ENCODE measurements around the gene FAM149A. TPM values are rescaled to one million over a fixed set of nuclear protein-coding genes. Genes with fewer than 3 reads are reported as not detected.

The FAM149A gene
- total and polyA plus RNA-seq, 12 donors, result 1.3 to 6.8 (median 3.3) TPM

- no peak overlapping the region for H3K27ac ChIP-seq
- no peak for DNase-seq
- WGBS, 4 donors, result 83 to 93% (median 84%) methylated on average over 6 to 17 of the region's 17 CpGs
- no peaks in the 10 kb centered on the region for H3K9me3 ChIP-seq (replicated peaks in 1 of 3)
- H3K4me3 ChIP-seq, result no peak overlapping the region
- no peak for TF ChIP-seq POLR2A (IDR thresholded peaks at IDR 0.05)
- no peak for TF ChIP-seq CTCF (IDR thresholded peaks at IDR 0.05)
- H3K36me3 ChIP-seq (replicated peaks in 1 of 2), result no peaks in the 10 kb centered on the region
- H3K27me3 ChIP-seq, result no peaks in the 10 kb centered on the region
- H3K4me1 ChIP-seq (replicated peaks in 1 of 2), result no peaks in the 10 kb centered on the region
- intact Hi-C loops (cut with DNase I), result no loop called here
These were observed 53.7 kb downstream of the FAM149A start for GRCh38 chr4:186158021-186158813.

- H3K27ac ChIP-seq, result no peak overlapping the region
- TF ChIP-seq POLR2A (IDR thresholded peaks at IDR 0.05), result no peak
- TF ChIP-seq CTCF (IDR thresholded peaks at IDR 0.05), result no peak
- WGBS, 4 donors, result 78 to 93% (median 89%) methylated on average over 5 of the region's 5 CpGs
- H3K4me1 ChIP-seq (replicated peaks in 1 of 2), result no peaks in the 10 kb centered on the region
- intact Hi-C loops (cut with DNase I), result no loop called here
- no peaks in the 10 kb centered on the region for H3K36me3 ChIP-seq (replicated peaks in 1 of 2)
- H3K27me3 ChIP-seq, result no peaks in the 10 kb centered on the region
- no peaks in the 10 kb centered on the region for H3K9me3 ChIP-seq (replicated peaks in 1 of 3)
- no peak overlapping the region for H3K4me3 ChIP-seq
- DNase-seq, result no peak
These were observed 54.5 kb downstream of the FAM149A start for GRCh38 chr4:186158966-186159365.

GRCh38 chr4:186159613-186160012 lies 55.1 kb downstream of the FAM149A start:
- Histone ChIP-seq H3K27me3 (no peaks in the 10 kb centered on the region), H3K36me3 (replicated peaks in 1 of 2) (no peaks in the 10 kb centered on the region), H3K4me1 (replicated peaks in 1 of 2) (no peaks in the 10 kb centered on the region), H3K4me3 (no peak overlapping the region), H3K27ac (no peak overlapping the region), H3K9me3 (replicated peaks in 1 of 3) (no peaks in the 10 kb centered on the region)
- DNase-seq, result no peak
- TF ChIP-seq CTCF (IDR thresholded peaks at IDR 0.05) (no peak), POLR2A (IDR thresholded peaks at IDR 0.05) (no peak)
- intact Hi-C loops (cut with DNase I), result no loop called here
- WGBS, 4 donors, result 89 to 94% (median 92%) methylated on average over 6 of the region's 6 CpGs

- TF ChIP-seq POLR2A (IDR thresholded peaks at IDR 0.05) (no peak), CTCF (IDR thresholded peaks at IDR 0.05) (no peak)
- Histone ChIP-seq H3K4me1 (replicated peaks in 1 of 2) (no peaks in the 10 kb centered on the region), H3K27me3 (no peaks in the 10 kb centered on the region), H3K9me3 (replicated peaks in 1 of 3) (no peaks in the 10 kb centered on the region), H3K4me3 (no peak overlapping the region), H3K27ac (no peak overlapping the region), H3K36me3 (replicated peaks in 1 of 2) (no peaks in the 10 kb centered on the region)
- no peak for DNase-seq
- 74 to 89% (median 82%) methylated on average over 6 of the region's 6 CpGs for WGBS, 4 donors
- intact Hi-C loops (cut with DNase I), result no loop called here
These were observed 56.6 kb downstream of the FAM149A start for GRCh38 chr4:186161138-186161537.

Data from adrenal gland (tissue), 12 donors.